A549 (cell line): ENCODE measurements around the gene SCGB3A2. TPM values are rescaled to one million over a fixed set of nuclear protein-coding genes. Genes with fewer than 3 reads are reported as not detected.

Experiments
- ATAC-seq, 2 experiments: fragments of 200-7000 bp in 1 of 2; fragments of >200 bp in 1 of 2; cut with Nextera tagmentation in 1 of 2; cut with Tn5 transposase in 1 of 2; 3 replicates each; pipeline versions ENCODE4 v1.8.0 to v1.9.1; 2018 to 2020; ENCODE audit warnings: mild to moderate bottlenecking in 1 of 2, moderate library complexity in 1 of 2
- CTCF ChIA-PET: fragments of 300-600 bp; sonication (Branson Sonifier 250); formaldehyde crosslinking; extraction: SDS; loops from one replicate; lab custom pipeline; 2021; ENCODE audit warnings: antibody characterized with exemption, inconsistent platforms; lab: Yijun Ruan, JAX
- POLR2A ChIA-PET: fragments of 350-600 bp; formaldehyde crosslinking; extraction: SDS; loops from one replicate; lab custom pipeline; 2021; ENCODE audit warnings: antibody characterized with exemption, inconsistent platforms; lab: Yijun Ruan, JAX
- DNase-seq, 2 experiments: peaks; one replicate each; pipeline versions ENCODE4 v3.0.0 to v3.0.0-alpha.2; 2011 to 2016; ENCODE audit warnings: low read depth in 1 of 2, low spot score in 1 of 2
- FAIRE-seq: peaks from 2 replicates; lab custom pipeline; 2011; peaks lifted over from hg19 to GRCh38; lab: Jason Lieb, UNC
- H3K27ac ChIP-seq, 2 experiments: fragments of >200 bp; sonication (Bioruptor Twin); formaldehyde crosslinking; 3 replicates each; pipeline ENCODE4 v1.5.1; 2016 to 2017
- H3K4me1 ChIP-seq: fragments of >200 bp; sonication (Bioruptor Twin); formaldehyde crosslinking; 3 replicates; pipeline ENCODE4 v1.6.1; 2016
- H3K4me2 ChIP-seq: fragments of >200 bp; sonication (Bioruptor Twin); formaldehyde crosslinking; 3 replicates; pipeline ENCODE4 v1.6.1; 2016
- H3K4me3 ChIP-seq: fragments of >200 bp; sonication (Bioruptor Twin); formaldehyde crosslinking; 3 replicates; pipeline ENCODE4 v1.5.1; 2016
- H3K9me3 ChIP-seq: fragments of >200 bp; sonication (Bioruptor Twin); formaldehyde crosslinking; 3 replicates; pipeline ENCODE4 v1.6.1; 2016
- BCL3 ChIP-seq: fragments of >200 bp; sonication (Bioruptor Twin); formaldehyde crosslinking; IDR thresholded peaks from 3 replicates; pipeline ENCODE4 v1.6.1; 2016
- CEBPB ChIP-seq, 2 experiments: fragments of >200 bp in 1 of 2; sonication (Bioruptor Twin) in 1 of 2; formaldehyde crosslinking in 1 of 2; IDR thresholded peaks; 2 replicates each; pipeline ENCODE4 v1.6.1; 2012 to 2016
- E2F6 ChIP-seq: IDR thresholded peaks from 2 replicates; pipeline ENCODE4 v1.6.1; 2012; ENCODE audit warnings: low read depth, borderline replicate concordance
- EHF ChIP-seq: fragments of 250-450 bp; sonication (Bioruptor Pico); IDR thresholded peaks from 2 replicates; pipeline ENCODE4 v1.5.0; 2020; ENCODE audit warnings: mild to moderate bottlenecking
- EHMT2 ChIP-seq: fragments of 200-600 bp; sonication (generic); IDR thresholded peaks from 2 replicates; pipeline ENCODE4 v1.6.1; 2016; ENCODE audit warnings: antibody characterized with exemption, low read depth, mild to moderate bottlenecking, moderate library complexity
- EP300 ChIP-seq, 2 experiments: fragments of >200 bp; sonication (Bioruptor Twin); formaldehyde crosslinking; IDR thresholded peaks; 2 replicates in 1 of 2; 3 replicates in 1 of 2; pipeline ENCODE4 v1.6.1; 2016 to 2017
- ESRRA ChIP-seq: fragments of 150-350 bp; IDR thresholded peaks from 2 replicates; pipeline ENCODE4 v1.6.1; 2014; ENCODE audit warnings: mild to moderate bottlenecking, low read length, borderline replicate concordance
- FOXS1 ChIP-seq: fragments of 250-450 bp; sonication (Bioruptor Pico); IDR thresholded peaks from 2 replicates; pipeline ENCODE4 v1.5.0; 2020; ENCODE audit warnings: mild to moderate bottlenecking, moderate library complexity
- GATA3 ChIP-seq: IDR thresholded peaks from 2 replicates; pipeline ENCODE4 v1.6.1; 2012; ENCODE audit warnings: borderline replicate concordance
- HDAC2 ChIP-seq: fragments of 200-600 bp; sonication (generic); IDR thresholded peaks from 2 replicates; pipeline ENCODE4 v1.6.1; 2016
- HES2 ChIP-seq: fragments of >200 bp; sonication (Bioruptor Twin); formaldehyde crosslinking; IDR thresholded peaks from 2 replicates; pipeline ENCODE4 v1.6.1; 2016
- HEYL ChIP-seq: fragments of 250-450 bp; sonication (Bioruptor Pico); IDR thresholded peaks from 2 replicates; pipeline ENCODE4 v1.8.0; 2021; ENCODE audit warnings: mild to moderate bottlenecking, moderate library complexity
- HOXB13 ChIP-seq: fragments of 250-450 bp; sonication (Bioruptor Pico); IDR thresholded peaks from 2 replicates; pipeline ENCODE4 v1.5.0; 2020; ENCODE audit warnings: low read depth, mild to moderate bottlenecking, moderate library complexity
- HOXB5 ChIP-seq: fragments of 250-450 bp; sonication (Bioruptor Pico); IDR thresholded peaks from 2 replicates; pipeline ENCODE4 v1.5.0; 2020; ENCODE audit warnings: mild to moderate bottlenecking, moderate library complexity
- JUN ChIP-seq, 2 experiments: fragments of >200 bp; sonication (Bioruptor Twin); formaldehyde crosslinking; IDR thresholded peaks; 2 replicates in 1 of 2; 3 replicates in 1 of 2; pipeline ENCODE4 v1.6.1; 2016 to 2017
- KDM1A ChIP-seq: fragments of 200-600 bp; sonication (generic); IDR thresholded peaks from 2 replicates; pipeline ENCODE4 v1.6.1; 2016; ENCODE audit warnings: low read depth, mild to moderate bottlenecking
- MAX ChIP-seq: IDR thresholded peaks from 2 replicates; pipeline ENCODE4 v1.6.1; 2012
- MAZ ChIP-seq: fragments of 150-350 bp; IDR thresholded peaks from 2 replicates; pipeline ENCODE4 v1.6.1; 2014; ENCODE audit warnings: antibody characterized with exemption, low read depth, low read length, borderline replicate concordance
- MYC ChIP-seq: IDR thresholded peaks from 2 replicates; pipeline ENCODE4 v1.6.1; 2012; ENCODE audit warnings: mild to moderate bottlenecking, inconsistent platforms, low read length, improper control_type of control experiment, borderline replicate concordance
- NFE2L2 ChIP-seq: fragments of 150-350 bp; conservative IDR thresholded peaks from 2 replicates; pipeline ENCODE4 v1.6.1; 2014; ENCODE audit warnings: low read length
- NR3C1 ChIP-seq: fragments of >200 bp; sonication (Bioruptor Twin); formaldehyde crosslinking; IDR thresholded peaks from 3 replicates; pipeline ENCODE4 v1.6.1; 2017
- POLR2A ChIP-seq: IDR thresholded peaks from 2 replicates; pipeline ENCODE4 v1.6.1; 2012; ENCODE audit warnings: mild to moderate bottlenecking, low read length
- POLR2AphosphoS2 ChIP-seq: conservative IDR thresholded peaks from 2 replicates; pipeline ENCODE4 v1.6.1; 2012; ENCODE audit warnings: low read length, improper control_type of control experiment, inconsistent platforms
- RFX5 ChIP-seq: fragments of 450-650 bp; IDR thresholded peaks from 2 replicates; pipeline ENCODE4 v1.7.1; 2014; ENCODE audit warnings: antibody characterized with exemption, mild to moderate bottlenecking, moderate library complexity
- RNF2 ChIP-seq: fragments of 200-600 bp; sonication (generic); IDR thresholded peaks from 2 replicates; pipeline ENCODE4 v1.6.1; 2016; ENCODE audit warnings: low read depth, mild to moderate bottlenecking, antibody characterized with exemption, moderate library complexity, borderline replicate concordance
- SMC3 ChIP-seq: fragments of >200 bp; sonication (Bioruptor Twin); formaldehyde crosslinking; IDR thresholded peaks from 3 replicates; pipeline ENCODE4 v1.6.1; 2018; ENCODE audit warnings: inconsistent platforms
- ZSCAN20 ChIP-seq: fragments of 250-450 bp; sonication (Bioruptor Pico); IDR thresholded peaks from 2 replicates; pipeline ENCODE4 v1.8.0; 2022; ENCODE audit warnings: mild to moderate bottlenecking, moderate library complexity
- WGBS: methylation state at CpG from one replicate; pipeline ENCODE4 v1.1.6; 2017; ENCODE audit errors: missing lambda C conversion rate; 5-methylcytosine and 5-hydroxymethylcytosine counted together
- polyA plus RNA-seq, 4 experiments: library from polyadenylated mRNA; depleted of rRNA in 3 of 4; stranded (reverse); fragments of >200 nt; fragmentation: RNase III in 1 of 4; extraction: RNeasy Plus Mini Kit Qiagen cat#74134 plus additional on column Dnase treatment in 1 of 4; gene quantifications; 2 replicates in 3 of 4; 3 replicates in 1 of 4; pipeline ENCODE4 v1.2.3, GENCODE V29; 2011 to 2017

The SCGB3A2 gene
- polyA plus RNA-seq, 2 of the 4 experiments (the other 2 are of a cell fraction): not detected

GRCh38 chr5:147836439-147836838 lies 42.1 kb upstream of the SCGB3A2 start:
- ATAC-seq (no peak), DNase-seq (no peak)
- Histone ChIP-seq H3K9me3 (peaks cover 5% of the 10 kb centered on the region; the same call in 2 of the 3 replicates), H3K4me1 (peaks cover 37% of the 10 kb centered on the region), H3K27ac (peak overlapping the region in 1 of 2 experiments; percentile 49; a peak in 2 of 6 replicates)
- CTCF ChIA-PET: interaction anchor here (0.9 kb wide), 1 partner anchor 13 kb away, joined by 3 read pairs; no protein-coding TSS in a partner anchor
- 26% methylated on average over 3 of the region's 3 CpGs for WGBS
- TF ChIP-seq EP300 (IDR thresholded peaks at IDR 0.05) (no peak), CEBPB (IDR thresholded peaks at IDR 0.05) (peak in 1 of 2 experiments; percentile 46; a peak in 1 of 4 replicates)
- TF ChIP-seq, all 56 proteins: peak for 1
- POLR2A ChIA-PET: no interaction called here
- Histone ChIP-seq H3K4me3 (no peak overlapping the region), H3K4me2 (peak overlapping the region; percentile 61)
- no peak for FAIRE-seq

- ChIA-PET POLR2A (no interaction called here), CTCF (interaction anchor here (10.4 kb wide), 1 partner anchor 15 kb away, joined by 59 read pairs; no protein-coding TSS in a partner anchor)
- Histone ChIP-seq H3K4me1 (peaks cover 8% of the 10 kb centered on the region), H3K4me3 (no peak overlapping the region), H3K27ac (no peak overlapping the region), H3K4me2 (no peak overlapping the region), H3K9me3 (peaks cover 3% of the 10 kb centered on the region; the same call in 1 of the 3 replicates)
- no peak for DNase-seq
- 2% methylated on average over 2 of the region's 2 CpGs for WGBS
- no peak for ATAC-seq
- TF ChIP-seq SMC3: no peak
- TF ChIP-seq NFE2L2: no peak
- no peak for TF ChIP-seq BCL3
- no peak for TF ChIP-seq CEBPB (IDR thresholded peaks at IDR 0.05)
- no peak for TF ChIP-seq EP300 (IDR thresholded peaks at IDR 0.05)
- no peak for TF ChIP-seq HDAC2
- no peak for TF ChIP-seq HES2
- no peak for TF ChIP-seq EHF (CRISPR knock-in tag)
- no peak for TF ChIP-seq JUN (IDR thresholded peaks at IDR 0.05)
- TF ChIP-seq ESRRA: no peak
- TF ChIP-seq MAX: no peak
- TF ChIP-seq ZSCAN20: no peak
- no peak for TF ChIP-seq EHMT2
- TF ChIP-seq MAZ: no peak
- TF ChIP-seq RFX5: no peak
- no peak for TF ChIP-seq MYC
- TF ChIP-seq POLR2AphosphoS2: no peak
- FAIRE-seq: peak; percentile 23
Observed at GRCh38 chr5:147842869-147843268, 35.6 kb upstream of the SCGB3A2 start.

GRCh38 chr5:147844846-147845245 lies 33.7 kb upstream of the SCGB3A2 start:
- no peak for DNase-seq
- H3K4me3 ChIP-seq: no peak overlapping the region
- ATAC-seq: no peak
- TF ChIP-seq MAZ (no peak), RNF2 (no peak)
- H3K9me3 ChIP-seq: no peaks in the 10 kb centered on the region
- POLR2A ChIA-PET: no interaction called here
- WGBS: 3% methylated on average over 3 of the region's 3 CpGs
- H3K4me2 ChIP-seq: no peak overlapping the region
- CTCF ChIA-PET: interaction anchor here (0.7 to 10.4 kb wide), 2 partner anchors 13 to 22 kb away, joined by 4 to 59 read pairs; no protein-coding TSS in a partner anchor
- no peak for FAIRE-seq
- no peak overlapping the region for H3K27ac ChIP-seq
- no peaks in the 10 kb centered on the region for H3K4me1 ChIP-seq

GRCh38 chr5:147845618-147846017 lies 32.9 kb upstream of the SCGB3A2 start:
- no peaks in the 10 kb centered on the region for H3K4me1 ChIP-seq
- TF ChIP-seq SMC3 (no peak), HES2 (no peak), HOXB13 (no peak), FOXS1 (CRISPR knock-in tag) (no peak), HDAC2 (no peak), POLR2A (no peak), JUN (IDR thresholded peaks at IDR 0.05) (no peak), HEYL (CRISPR knock-in tag) (no peak), NR3C1 (no peak), GATA3 (no peak), HOXB5 (no peak), KDM1A (no peak), E2F6 (no peak)
- DNase-seq: no peak
- ChIA-PET CTCF (interaction anchor here (10.4 kb wide), 1 partner anchor 12 kb away, joined by 59 read pairs; no protein-coding TSS in a partner anchor), POLR2A (no interaction called here)
- H3K9me3 ChIP-seq: no peaks in the 10 kb centered on the region
- H3K27ac ChIP-seq: no peak overlapping the region
- no peak overlapping the region for H3K4me2 ChIP-seq
- H3K4me3 ChIP-seq: no peak overlapping the region
- 44% methylated on average over 4 of the region's 4 CpGs for WGBS
- no peak for FAIRE-seq
- no peak for ATAC-seq
